Measurements from ENCODE around the gene ZMYM3. TPM values are rescaled to one million over a fixed set of nuclear protein-coding genes. Genes with fewer than 3 reads are reported as not detected.

Gene ZMYM3
- 6.4 and 8.9 TPM in 2 replicates for total RNA-seq

DNA sequence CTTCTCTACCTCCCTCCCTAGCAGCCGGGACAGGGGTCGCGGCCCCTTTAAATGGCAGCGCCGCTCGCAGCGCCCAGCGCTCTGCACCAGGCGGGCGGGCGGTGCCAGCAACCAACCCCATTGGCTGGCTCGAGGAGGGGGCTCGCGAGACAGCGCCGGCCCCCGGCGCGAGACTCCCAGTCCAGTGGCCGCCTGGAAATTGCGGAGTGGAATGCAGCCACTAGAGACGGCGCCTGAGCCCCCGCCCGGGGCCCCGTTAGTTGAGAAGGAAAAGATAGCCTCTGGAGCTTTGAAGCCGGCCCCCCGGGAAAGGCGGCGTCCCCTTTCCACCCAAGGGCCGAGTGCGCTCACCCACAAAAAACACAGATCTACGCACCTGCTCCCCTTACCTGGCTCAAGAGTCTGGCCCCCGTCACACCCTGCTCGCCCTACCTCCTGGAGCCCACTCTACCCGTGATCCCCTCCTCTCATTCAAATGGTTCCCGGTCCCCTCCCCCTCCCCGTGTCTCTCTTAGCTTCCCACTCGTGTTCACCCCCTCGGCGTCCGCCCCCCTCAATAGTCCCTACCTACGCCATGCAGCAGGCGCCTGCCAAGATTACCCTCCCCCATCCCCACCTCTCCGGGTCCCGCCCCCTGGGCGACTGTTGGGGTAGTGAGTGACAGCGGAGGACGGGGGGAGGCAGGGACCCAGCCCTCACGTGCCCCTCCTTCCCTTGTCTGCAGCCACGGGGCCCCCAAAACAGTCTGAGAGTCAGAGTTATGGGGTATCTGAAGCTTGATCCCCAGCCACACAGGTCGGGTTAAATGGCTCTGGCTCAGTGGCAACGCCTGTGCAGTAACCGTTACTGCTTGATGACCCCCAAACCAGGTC, at the start of gene ZMYM3:
Gene ZMYM3, minus strand, starts transcription at position 49 of the 872 bp plus-strand sequence. CDS start 885 bp downstream, outside the sequence.

DNA sequence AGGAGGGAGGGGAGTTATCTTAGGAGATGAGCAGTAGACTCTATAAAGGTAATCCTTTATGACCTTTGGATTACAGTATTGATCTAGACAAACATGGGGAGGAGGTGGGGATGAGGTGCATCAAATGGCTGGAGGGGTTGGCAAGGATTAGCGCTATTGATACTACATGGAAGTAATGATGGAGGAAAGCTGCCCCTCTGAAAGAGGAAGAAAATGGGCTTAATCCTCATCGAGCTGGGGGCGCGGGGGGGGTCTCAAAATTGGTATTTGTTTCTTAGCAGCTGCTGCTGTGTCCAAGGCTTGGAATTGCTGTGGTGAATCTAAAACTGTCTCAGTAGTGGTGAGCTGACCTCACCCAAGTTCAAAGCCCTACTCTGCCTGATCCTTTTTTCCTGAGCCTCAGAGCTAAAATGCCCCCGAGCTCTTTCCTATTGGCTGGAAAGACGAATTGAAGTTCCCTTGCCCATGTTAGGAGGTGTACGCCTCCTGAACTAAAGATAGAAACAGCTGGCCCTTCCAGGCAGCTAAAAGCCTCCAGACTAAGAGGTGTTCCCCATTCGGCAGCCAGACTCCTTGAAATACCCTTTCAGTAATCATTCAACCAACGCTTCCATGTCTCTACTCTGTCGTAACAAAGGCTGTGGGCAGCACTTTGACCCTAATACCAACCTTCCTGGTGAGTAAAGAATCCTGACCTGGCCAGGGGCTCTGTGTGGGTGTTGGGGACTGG, 47.4 kb upstream of the ZMYM3 start, which contains the start of gene ITGB1BP2:
Gene ITGB1BP2, plus strand, starts transcription at position 556 of the 730 bp plus-strand sequence. Its CDS starts 57 bp downstream, at position 613.

DNA sequence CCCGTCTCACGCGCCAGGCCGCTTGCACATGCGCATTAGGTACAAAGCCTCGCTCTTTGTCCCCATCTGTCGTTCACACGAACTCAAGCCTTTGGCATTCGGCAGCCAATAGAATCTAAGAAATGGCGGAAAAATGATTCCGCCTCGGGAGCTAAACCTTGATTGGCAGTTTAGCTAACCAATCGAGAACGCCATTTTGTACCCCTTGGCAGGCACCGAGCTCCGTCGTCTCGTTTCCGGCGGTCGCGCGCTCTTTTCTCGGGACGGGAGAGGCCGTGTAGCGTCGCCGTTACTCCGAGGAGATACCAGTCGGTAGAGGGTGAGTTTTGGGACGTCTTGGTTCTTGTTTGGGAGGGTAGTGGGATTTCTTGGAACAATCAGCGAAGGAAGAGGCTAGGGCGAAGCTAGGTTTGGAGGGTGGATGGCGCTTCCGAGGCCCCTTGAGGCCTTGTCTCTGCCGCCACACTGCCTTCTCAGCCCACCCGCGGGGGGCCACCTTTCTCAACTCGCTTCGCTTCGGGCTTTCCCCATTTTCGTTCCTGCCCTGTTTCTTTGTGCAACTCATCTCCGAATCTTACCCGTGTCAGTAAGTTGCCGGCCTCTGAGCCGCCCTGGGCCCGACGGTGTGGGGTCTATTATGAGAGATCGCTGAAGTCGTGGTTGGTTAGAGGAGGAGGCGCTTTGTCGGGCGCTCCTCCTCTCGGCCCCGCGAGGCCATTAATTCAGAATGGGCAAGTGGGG, 29.6 kb upstream of the ZMYM3 start, which contains the start of gene NONO:
Gene NONO, plus strand, starts transcription at position 233 of the 741 bp plus-strand sequence. CDS start 7,003 bp downstream, outside the sequence.

DNA sequence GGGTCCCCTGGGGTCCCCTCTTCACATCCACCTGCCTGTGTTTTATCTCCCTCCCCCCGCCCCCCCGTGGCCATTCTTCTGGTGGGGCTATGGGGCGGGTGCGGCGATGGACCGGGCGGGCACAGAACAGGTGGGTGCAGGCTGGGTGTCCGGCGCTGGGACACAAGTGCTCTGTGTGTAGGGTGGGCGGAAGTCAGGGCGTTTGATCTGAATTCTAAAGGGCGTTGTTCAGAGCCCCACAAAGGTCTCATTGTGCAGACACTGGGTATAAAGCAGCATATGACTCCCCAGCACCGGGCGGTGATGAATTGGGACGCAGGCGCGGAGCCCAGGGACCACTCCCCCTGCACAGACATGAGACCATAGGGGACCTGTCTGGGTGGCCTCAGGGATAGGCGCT, 31.0 kb downstream of the ZMYM3 start, which contains the start of gene GJB1:
Gene GJB1, plus strand, starts transcription at position 296 of the 400 bp plus-strand sequence. CDS start 484 bp downstream, outside the sequence.

Other genes starting within 250 kb of the ZMYM3 start
- 57.5 and 62.0 TPM in 2 replicates for gene SNX12, start 185.8 kb downstream of the ZMYM3 start, total RNA-seq
- gene FOXO4, start 158.3 kb downstream of the ZMYM3 start, total RNA-seq: 4.6 and 6.7 TPM in 2 replicates
- gene CXorf65, start 147.4 kb downstream of the ZMYM3 start, total RNA-seq: not detected in 2 replicates
- gene IL2RG, start 142.6 kb downstream of the ZMYM3 start, total RNA-seq: not detected in 2 replicates
- 23.2 and 23.9 TPM in 2 replicates for gene MED12, start 135.5 kb downstream of the ZMYM3 start, total RNA-seq
- gene NLGN3, start 109.3 kb downstream of the ZMYM3 start, total RNA-seq: under 0.01 and 0.18 TPM in 2 replicates
- gene GJB1, start 30.9 kb downstream of the ZMYM3 start, total RNA-seq: not detected in 2 replicates
- gene NONO, start 29.5 kb upstream of the ZMYM3 start, total RNA-seq: 387 and 421 TPM in 2 replicates
- 0.85 and 3.6 TPM in 2 replicates for gene ITGB1BP2, start 47.6 kb upstream of the ZMYM3 start, total RNA-seq
- gene TAF1, start 112.2 kb upstream of the ZMYM3 start, total RNA-seq: 35.7 and 43.3 TPM in 2 replicates

Data from smooth muscle cell of bladder (primary cell).